PC-3 (cell line): Measurements from ENCODE around the gene MESP2. TPM values are rescaled to one million over a fixed set of nuclear protein-coding genes. Genes with fewer than 3 reads are reported as not detected.

ENCODE experiments used
- ATAC-seq: fragments of 200-7000 bp; cut with Tn5 transposase; 2 replicates; pipeline ENCODE4 v1.9.1; 2020; ENCODE audit warnings: mild to moderate bottlenecking, moderate library complexity
- BruUV-seq: library from RNA; stranded (reverse); fragments of 400-500 nt; replicated peaks from 2 replicates; lab custom pipeline; 2021; lab: Mats Ljungman, UMichigan
- CTCF ChIA-PET: fragments of 300-600 bp; sonication (Branson Sonifier 250); formaldehyde crosslinking; loops from one replicate; lab custom pipeline; 2022; ENCODE audit warnings: antibody characterized with exemption; lab: Charles Lee
- POLR2A ChIA-PET: fragments of 300-600 bp; sonication (Branson Sonifier 250); formaldehyde crosslinking; loops from one replicate; lab custom pipeline; 2022; ENCODE audit warnings: antibody characterized with exemption; ENCODE audit not compliant: unreplicated experiment; lab: Charles Lee
- DNase-seq: peaks from one replicate; pipeline ENCODE4 v3.0.0-alpha.2; 2015
- H2AFZ ChIP-seq: fragments of 300-600 bp; sonication (generic); 2 replicates; pipeline ENCODE4 v1.6.0; 2016; ENCODE audit warnings: antibody characterized with exemption, low read length
- H3F3A ChIP-seq: fragments of 300-600 bp; sonication (generic); one replicate; pipeline ENCODE4 v1.6.0; 2017; ENCODE audit warnings: antibody characterized with exemption, low read length, control low read depth, mild to moderate bottlenecking; ENCODE audit not compliant: unreplicated experiment
- H3K27ac ChIP-seq: fragments of 300-600 bp; sonication (generic); 2 replicates; pipeline ENCODE4 v1.5.1; 2016; ENCODE audit warnings: mild to moderate bottlenecking, low read length
- H3K27me3 ChIP-seq: fragments of 300-600 bp; sonication (generic); 2 replicates; pipeline ENCODE4 v1.6.1; 2016; ENCODE audit warnings: low read length, mixed read lengths
- H3K36me3 ChIP-seq: fragments of 300-600 bp; sonication (generic); 2 replicates; pipeline ENCODE4 v1.6.1; 2016; ENCODE audit warnings: low read depth, mixed run types, low read length, mixed read lengths
- H3K4me1 ChIP-seq: fragments of 300-600 bp; sonication (generic); 2 replicates; pipeline ENCODE4 v1.5.1; 2016; ENCODE audit warnings: low read length; ENCODE audit not compliant: insufficient read depth
- H3K4me2 ChIP-seq: fragments of 300-600 bp; sonication (generic); 2 replicates; pipeline ENCODE4 v1.6.0; 2016; ENCODE audit warnings: low read length
- H3K4me3 ChIP-seq: fragments of 300-600 bp; sonication (generic); 2 replicates; pipeline ENCODE4 v1.5.1; 2016; ENCODE audit warnings: mild to moderate bottlenecking, low read length, mixed read lengths
- H3K79me2 ChIP-seq: fragments of 300-600 bp; sonication (generic); 2 replicates; pipeline ENCODE4 v1.6.1; 2017; ENCODE audit warnings: low read length, mixed read lengths
- H3K9ac ChIP-seq: fragments of 300-600 bp; sonication (generic); 2 replicates; pipeline ENCODE4 v1.6.0; 2016; ENCODE audit warnings: mild to moderate bottlenecking, low read length
- H3K9me2 ChIP-seq: fragments of 300-600 bp; sonication (generic); replicated peaks from 2 replicates; pipeline ENCODE4 v1.6.1; 2016; ENCODE audit warnings: mixed run types, low read length, mixed read lengths
- H3K9me3 ChIP-seq: fragments of 300-600 bp; sonication (generic); 2 replicates; pipeline ENCODE4 v1.6.1; 2016; ENCODE audit warnings: low read length, mixed read lengths
- H4K20me1 ChIP-seq: fragments of 300-600 bp; sonication (generic); 2 replicates; pipeline ENCODE4 v1.6.1; 2016; ENCODE audit warnings: low read length, mixed read lengths
- CTCF ChIP-seq: fragments of 300-600 bp; sonication (generic); conservative IDR thresholded peaks from 2 replicates; pipeline ENCODE4 v1.5.1; 2017; ENCODE audit warnings: antibody characterized with exemption, low read depth, mild to moderate bottlenecking, low read length
- EZH2 ChIP-seq: fragments of 300-600 bp; sonication (generic); IDR thresholded peaks from one replicate; pipeline ENCODE4 v1.6.1; 2017; ENCODE audit warnings: antibody characterized with exemption, mild to moderate bottlenecking, low read length; ENCODE audit not compliant: unreplicated experiment
- EZH2phosphoT487 ChIP-seq: fragments of 300-600 bp; sonication (generic); IDR thresholded peaks from 2 replicates; pipeline ENCODE4 v1.6.1; 2018; ENCODE audit warnings: mild to moderate bottlenecking, antibody characterized with exemption, low read length, borderline replicate concordance
- intact Hi-C: fragments of 100-400 bp; cut with micrococcal nuclease; formaldehyde crosslinking; loops from 2 replicates; pipeline ENCODE4 v1.9.0; 2023
- total RNA-seq: library from RNA; depleted of rRNA; stranded (reverse); fragments of >200 nt; gene quantifications from 2 replicates; pipeline ENCODE4 v1.2.3, GENCODE V29; 2014

MESP2 gene
- total RNA-seq, 1 experiment from 2014 or later = 1.1 TPM

- peak; percentile 84 for ATAC-seq
- peak; percentile 92 for DNase-seq
- Histone ChIP-seq H3F3A (no peaks in the 10 kb centered on the region), H3K4me3 (peak within 1 kb of the TSS; percentile 89), H3K27ac (peak within 1 kb of the TSS; percentile 83), H3K4me2 (peak within 1 kb of the TSS; percentile 98), H3K27me3 (no peaks in the 10 kb centered on the region), H3K9ac (peak within 1 kb of the TSS; percentile 89), H3K79me2 (peaks cover 38% of the 10 kb centered on the region), H2AFZ (peak within 1 kb of the TSS; percentile 72), H3K9me2 (no peaks in the 10 kb centered on the region), H3K36me3 (0 out of 2 replicates have a peak, but pooled peaks cover 3% of the 10 kb centered on the region), H4K20me1 (no peaks in the 10 kb centered on the region), H3K9me3 (no peaks in the 10 kb centered on the region), H3K4me1 (peaks cover 64% of the 10 kb centered on the region)
- intact Hi-C loops = no loop called here
- no TSS peak for BruUV-seq
- CTCF ChIA-PET = interaction anchor here (0.9 kb wide), 1 partner anchor 143 kb away, joined by 3 read pairs; the partner anchor contains the start of gene AP3S2
- TF ChIP-seq CTCF (peak; percentile 61), EZH2phosphoT487 (no peak)
- POLR2A ChIA-PET = no interaction called here
Observed at GRCh38 chr15:89750560-89751542, 25.3 kb upstream of the MESP2 start, which contains the start of gene MESP1. Gene MESP1, minus strand, starts transcription at chr15:89751249. Its CDS starts 18 bp downstream, at chr15:89751231.

- peak overlapping the region; percentile 89; the same call in 1 of the 2 replicates for H3K4me3 ChIP-seq
- peaks cover 69% of the 10 kb centered on the region for H3K4me1 ChIP-seq
- no TSS peak for BruUV-seq
- H3K79me2 ChIP-seq = peaks cover 38% of the 10 kb centered on the region
- no peaks in the 10 kb centered on the region for H3K9me2 ChIP-seq
- DNase-seq (peak; percentile 89), ATAC-seq (no peak)
- TF ChIP-seq EZH2phosphoT487 (no peak), EZH2 (no peak), CTCF (no peak)
- H3F3A ChIP-seq = no peaks in the 10 kb centered on the region
- peak overlapping the region; percentile 98 for H3K4me2 ChIP-seq
- intact Hi-C loops = no loop called here
- H3K9me3 ChIP-seq = no peaks in the 10 kb centered on the region
- peak overlapping the region; percentile 89 for H3K9ac ChIP-seq
- H2AFZ ChIP-seq = no peak overlapping the region
- H3K27me3 ChIP-seq = no peaks in the 10 kb centered on the region
- H4K20me1 ChIP-seq = no peaks in the 10 kb centered on the region
- ChIA-PET CTCF (interaction anchor here (0.6 kb wide), 1 partner anchor 9 kb away, joined by 5 read pairs; no protein-coding TSS in a partner anchor), POLR2A (no interaction called here)
- 0 out of 2 replicates have a peak, but pooled peaks cover 3% of the 10 kb centered on the region for H3K36me3 ChIP-seq
- peak overlapping the region; percentile 83 for H3K27ac ChIP-seq
Observed at GRCh38 chr15:89751748-89752147, 24.4 kb upstream of the MESP2 start.
